Superior temporal gyrus (tissue), 1 donor: ENCODE measurements around the gene MCAM.

Source experiments
- DNase-seq: peaks from one replicate; pipeline ENCODE4 v3.0.0-alpha.2; 2016; ENCODE audit errors: extremely low spot score

The MCAM gene

GRCh38 chr11:119316729-119317591, at the start of gene MCAM:
Gene MCAM (minus strand): TSS chr11:119317130. CDS start chr11:119317101, 29 bp downstream.
- no peak for DNase-seq

GRCh38 chr11:119365071-119365591, 48.2 kb upstream of the MCAM start:
- peak; percentile 68 for DNase-seq

- DNase-seq: peak; percentile 75
Measured at GRCh38 chr11:119363851-119364590, 47.1 kb upstream of the MCAM start.

GRCh38 chr11:119363081-119363850, 46.3 kb upstream of the MCAM start:
- no peak for DNase-seq

GRCh38 chr11:119362741-119363080, 45.8 kb upstream of the MCAM start:
- no peak for DNase-seq

GRCh38 chr11:119361941-119362725, 45.2 kb upstream of the MCAM start:
- no peak for DNase-seq

GRCh38 chr11:119361056-119361787, 44.3 kb upstream of the MCAM start:
- DNase-seq: no peak

GRCh38 chr11:119359365-119360214, 42.7 kb upstream of the MCAM start:
- no peak for DNase-seq

- DNase-seq: no peak
Measured at GRCh38 chr11:119357074-119357473, 40.1 kb upstream of the MCAM start.

- peak; percentile 78 for DNase-seq
Measured at GRCh38 chr11:119356349-119357031, 39.6 kb upstream of the MCAM start.

GRCh38 chr11:119355091-119355843, 38.3 kb upstream of the MCAM start:
- no peak for DNase-seq

- peak; percentile 59 for DNase-seq
Measured at GRCh38 chr11:119352857-119353260, 35.9 kb upstream of the MCAM start.

- DNase-seq: no peak
Measured at GRCh38 chr11:119351232-119351631, 34.3 kb upstream of the MCAM start.

GRCh38 chr11:119350302-119350701, 33.4 kb upstream of the MCAM start:
- DNase-seq: no peak

- no peak for DNase-seq
Measured at GRCh38 chr11:119347940-119348605, 31.1 kb upstream of the MCAM start.

- DNase-seq: no peak
Measured at GRCh38 chr11:119347242-119347641, 30.3 kb upstream of the MCAM start.

GRCh38 chr11:119346605-119347004, 29.7 kb upstream of the MCAM start, which contains the start of gene MFRP:
Gene MFRP (minus strand): TSS chr11:119346705. CDS start chr11:119346513, 192 bp downstream.
- DNase-seq: no peak

- DNase-seq: no peak
Measured at GRCh38 chr11:119345685-119346084, 28.8 kb upstream of the MCAM start.
